Fibroblast of lung (primary cell): Measurements from ENCODE around the gene NDUFAF8. TPM values are rescaled to one million over a fixed set of nuclear protein-coding genes. Genes with fewer than 3 reads are reported as not detected.

ENCODE experiments used
- DNase-seq, 2 donors: peaks; one replicate each; pipeline versions ENCODE4 v3.0.0 to v3.0.0-alpha.2; 2010; ENCODE audit warnings: low read depth in 2 of 2
- H2AFZ ChIP-seq: 2 replicates; pipeline ENCODE4 v1.5.1; 2012; ENCODE audit warnings: low read length, control low read depth, inconsistent platforms
- H3K27ac ChIP-seq: 2 replicates; pipeline ENCODE4 v1.5.1; 2011; ENCODE audit warnings: low read length, control low read depth; ENCODE audit not compliant: insufficient read depth
- H3K27me3 ChIP-seq: 2 replicates; pipeline ENCODE4 v1.5.1; 2011; ENCODE audit warnings: mild to moderate bottlenecking, low read length; ENCODE audit not compliant: control insufficient read depth, insufficient read depth
- H3K36me3 ChIP-seq: 2 replicates; pipeline ENCODE4 v1.5.1; 2011; ENCODE audit warnings: low read length; ENCODE audit not compliant: control insufficient read depth, insufficient read depth
- H3K4me1 ChIP-seq: 2 replicates; pipeline ENCODE4 v1.5.1; 2011; ENCODE audit warnings: low read length; ENCODE audit not compliant: control insufficient read depth, insufficient read depth; ENCODE audit errors: extremely low read depth
- H3K4me2 ChIP-seq: 2 replicates; pipeline ENCODE4 v1.5.1; 2011; ENCODE audit warnings: low read length, control low read depth; ENCODE audit not compliant: insufficient read depth; ENCODE audit errors: extremely low read depth
- H3K4me3 ChIP-seq, 4 experiments: fragments of 200-600 bp in 1 of 4; sonication (generic) in 1 of 4; replicated peaks in 1 of 4; 2 replicates each; pipeline ENCODE4 v1.5.1; 2011 to 2016; ENCODE audit warnings: low read length in 4 of 4, low read depth in 3 of 4, mild to moderate bottlenecking in 3 of 4, control low read depth in 2 of 4, inconsistent platforms in 1 of 4, mixed read lengths in 1 of 4; ENCODE audit not compliant: insufficient read depth in 1 of 4; ENCODE audit errors: control extremely low read depth in 1 of 4
- H3K79me2 ChIP-seq: 2 replicates; pipeline ENCODE4 v1.5.1; 2012; ENCODE audit warnings: mild to moderate bottlenecking, low read length, inconsistent platforms; ENCODE audit not compliant: control insufficient read depth, insufficient read depth
- H3K9ac ChIP-seq: 2 replicates; pipeline ENCODE4 v1.5.1; 2011; ENCODE audit warnings: mild to moderate bottlenecking, low read length, control low read depth; ENCODE audit not compliant: insufficient read depth
- H3K9me3 ChIP-seq: 2 replicates; pipeline ENCODE4 v1.5.1; 2012; ENCODE audit warnings: low read depth, low read length; ENCODE audit not compliant: control insufficient read depth, insufficient read depth
- H4K20me1 ChIP-seq: 2 replicates; pipeline ENCODE4 v1.5.1; 2011; ENCODE audit warnings: low read length; ENCODE audit not compliant: control insufficient read depth, insufficient read depth; ENCODE audit errors: extremely low read depth
- EZH2 ChIP-seq: IDR thresholded peaks from 2 replicates; pipeline ENCODE4 v1.5.1; 2012; ENCODE audit warnings: low read length, control low read depth, mild to moderate bottlenecking; ENCODE audit errors: missing control alignments
- polyA plus RNA-seq, 2 donors: library from polyadenylated mRNA; depleted of rRNA in 1 of 2; stranded (reverse) in 1 of 2; unstranded in 1 of 2; fragments of >200 nt; gene quantifications; 2 replicates each; pipeline ENCODE4 v1.2.1, GENCODE V29; 2011 to 2012; ENCODE audit warnings: missing spikeins in 1 of 2
- total RNA-seq: library from RNA; depleted of rRNA; stranded (reverse); fragments of >200 nt; gene quantifications from 2 replicates; pipeline ENCODE4 v1.2.1, GENCODE V29; 2014
- TF ChIP-seq, protein P1 (sequence below), 2 donors: IDR thresholded peaks in 1 of 2; conservative IDR thresholded peaks in 1 of 2; 1 replicate in 1 of 2; 2 replicates in 1 of 2; pipeline ENCODE4 v1.5.1; 2011 to 2012; ENCODE audit warnings: low read length in 2 of 2, control low read depth in 1 of 2, inconsistent platforms in 1 of 2, low read depth in 1 of 2, mild to moderate bottlenecking in 1 of 2

NDUFAF8 gene
- total and polyA plus RNA-seq, 2 donors (not counting 1 experiment from before 2014, with no cell fraction given): 41.9 to 102 TPM

DNA sequence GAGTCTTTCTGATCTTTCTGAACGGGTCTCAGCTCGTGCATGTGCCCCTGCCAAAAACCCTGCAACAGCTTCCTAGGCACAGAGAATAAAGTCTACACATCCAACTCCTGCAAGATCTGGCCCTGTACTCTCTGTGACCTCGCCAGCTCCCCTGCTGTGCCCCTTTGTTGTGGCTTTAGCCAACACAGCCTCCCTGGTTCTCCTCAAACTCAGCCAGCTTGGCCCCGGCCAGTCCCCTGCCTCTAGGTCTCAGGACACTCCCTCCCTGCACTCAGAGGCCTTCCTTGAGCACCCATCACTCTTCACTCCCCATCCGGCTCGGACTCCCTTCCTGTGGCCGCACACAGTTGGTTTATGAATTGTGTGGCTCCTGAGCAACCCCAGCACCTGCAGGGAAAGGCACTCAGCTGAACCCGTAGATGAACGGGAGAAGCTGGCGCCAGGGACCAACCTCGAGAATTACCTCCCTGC is 17.7 kb upstream of the NDUFAF8 start:
- Histone ChIP-seq H3K27ac (no peak overlapping the region), H3K4me2 (peak overlapping the region; percentile 96), H2AFZ (no peak overlapping the region)

DNA sequence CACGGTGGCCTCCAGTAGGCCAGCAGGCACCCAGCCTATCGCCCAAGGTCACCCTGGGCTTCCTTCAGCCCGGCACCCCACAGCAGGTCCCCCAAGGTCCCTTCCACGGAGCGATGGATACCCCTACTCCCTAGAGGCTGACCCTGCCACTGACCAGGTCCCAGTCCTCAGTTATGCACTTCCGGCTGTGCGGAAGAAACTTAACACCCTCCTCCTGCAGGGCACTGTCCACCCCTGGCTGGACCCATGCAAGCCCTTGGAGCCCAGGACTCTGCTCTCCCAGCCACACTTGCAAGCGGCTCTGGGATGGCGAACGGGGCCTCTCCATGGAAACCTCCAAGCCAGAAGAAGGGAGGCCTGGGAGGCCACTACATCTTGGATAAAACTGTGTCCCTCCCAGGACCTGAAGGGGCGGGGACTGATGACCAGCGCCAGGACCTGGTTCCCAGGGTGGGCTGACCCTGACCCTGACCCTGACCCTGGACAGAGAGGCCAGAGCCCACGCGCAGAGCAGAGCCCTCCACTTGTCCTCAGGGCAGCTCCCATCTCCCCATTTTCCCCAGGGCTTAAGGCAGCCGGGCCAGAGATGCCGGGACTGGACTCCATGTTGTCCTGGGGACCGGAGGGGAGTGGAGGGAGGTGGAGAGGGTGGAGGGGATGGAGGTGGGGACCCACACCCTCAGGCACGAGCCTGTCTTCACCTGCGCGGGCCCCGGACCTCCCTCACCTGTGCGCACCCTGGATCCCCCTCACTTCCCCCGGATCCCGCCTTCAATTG is 17.1 kb upstream of the NDUFAF8 start:
- no peak for DNase-seq
- H4K20me1 ChIP-seq: no peaks in the 10 kb centered on the region
- H3K9ac ChIP-seq: peak overlapping the region; percentile 57
- no peaks in the 10 kb centered on the region for H3K79me2 ChIP-seq
- H3K4me1 ChIP-seq: peaks cover 4% of the 10 kb centered on the region
- H3K4me3 ChIP-seq: peak overlapping the region; percentile 60 to 79 (median 72)
- no peak overlapping the region for H2AFZ ChIP-seq
- H3K27me3 ChIP-seq: no peaks in the 10 kb centered on the region
- TF ChIP-seq EZH2: no peak
- TF ChIP-seq, protein P1, sequence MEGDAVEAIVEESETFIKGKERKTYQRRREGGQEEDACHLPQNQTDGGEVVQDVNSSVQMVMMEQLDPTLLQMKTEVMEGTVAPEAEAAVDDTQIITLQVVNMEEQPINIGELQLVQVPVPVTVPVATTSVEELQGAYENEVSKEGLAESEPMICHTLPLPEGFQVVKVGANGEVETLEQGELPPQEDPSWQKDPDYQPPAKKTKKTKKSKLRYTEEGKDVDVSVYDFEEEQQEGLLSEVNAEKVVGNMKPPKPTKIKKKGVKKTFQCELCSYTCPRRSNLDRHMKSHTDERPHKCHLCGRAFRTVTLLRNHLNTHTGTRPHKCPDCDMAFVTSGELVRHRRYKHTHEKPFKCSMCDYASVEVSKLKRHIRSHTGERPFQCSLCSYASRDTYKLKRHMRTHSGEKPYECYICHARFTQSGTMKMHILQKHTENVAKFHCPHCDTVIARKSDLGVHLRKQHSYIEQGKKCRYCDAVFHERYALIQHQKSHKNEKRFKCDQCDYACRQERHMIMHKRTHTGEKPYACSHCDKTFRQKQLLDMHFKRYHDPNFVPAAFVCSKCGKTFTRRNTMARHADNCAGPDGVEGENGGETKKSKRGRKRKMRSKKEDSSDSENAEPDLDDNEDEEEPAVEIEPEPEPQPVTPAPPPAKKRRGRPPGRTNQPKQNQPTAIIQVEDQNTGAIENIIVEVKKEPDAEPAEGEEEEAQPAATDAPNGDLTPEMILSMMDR (conservative IDR thresholded peaks at IDR 0.05 in 1 of 2, IDR thresholded peaks at IDR 0.05 in 1 of 2; ENCODE audit: low read depth in 1 of 2, low read length in 2 of 2): no peak
- H3K9me3 ChIP-seq: no peaks in the 10 kb centered on the region
- peak overlapping the region; percentile 39 for H3K27ac ChIP-seq
- peak overlapping the region; percentile 96 for H3K4me2 ChIP-seq
- H3K36me3 ChIP-seq: no peaks in the 10 kb centered on the region

More for the DNA sequence above, 17.7 kb upstream of the NDUFAF8 start:
- H3K9me3 ChIP-seq: no peaks in the 10 kb centered on the region
- H3K79me2 ChIP-seq: no peaks in the 10 kb centered on the region
- no peaks in the 10 kb centered on the region for H3K27me3 ChIP-seq
- peaks cover 4% of the 10 kb centered on the region for H3K4me1 ChIP-seq
- no peaks in the 10 kb centered on the region for H3K36me3 ChIP-seq
- H4K20me1 ChIP-seq: no peaks in the 10 kb centered on the region
- H3K4me3 ChIP-seq: peak overlapping the region in 1 of 4 experiments; percentile 79
- no peak for DNase-seq
- TF ChIP-seq, protein P1 (conservative IDR thresholded peaks at IDR 0.05 in 1 of 2, IDR thresholded peaks at IDR 0.05 in 1 of 2; ENCODE audit: low read depth in 1 of 2, low read length in 2 of 2): no peak
- TF ChIP-seq EZH2: no peak
- no peak overlapping the region for H3K9ac ChIP-seq

DNA sequence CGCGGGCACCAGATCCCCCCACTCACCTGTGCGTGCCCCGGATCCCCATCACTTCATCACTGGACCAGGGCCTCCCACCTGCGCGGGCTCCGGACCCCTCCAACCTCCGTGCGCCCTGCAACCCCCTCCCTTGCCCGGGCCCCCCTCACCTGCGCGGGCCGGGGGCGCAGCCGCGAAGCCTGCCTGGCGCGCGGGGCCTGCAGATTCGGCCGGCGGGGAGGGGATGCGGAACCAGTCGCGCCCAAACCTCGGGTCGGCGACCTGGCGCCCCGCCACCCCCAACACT is 16.6 kb upstream of the NDUFAF8 start:
- Histone ChIP-seq H3K9me3 (no peaks in the 10 kb centered on the region), H3K4me1 (peaks cover 4% of the 10 kb centered on the region), H3K79me2 (no peaks in the 10 kb centered on the region), H3K9ac (peak overlapping the region; percentile 57), H2AFZ (no peak overlapping the region), H3K4me3 (peak overlapping the region; percentile 60 to 79 (median 72)), H3K27ac (peak overlapping the region; percentile 39), H4K20me1 (no peaks in the 10 kb centered on the region), H3K4me2 (peak overlapping the region; percentile 96), H3K27me3 (no peaks in the 10 kb centered on the region), H3K36me3 (no peaks in the 10 kb centered on the region)
- no peak for TF ChIP-seq EZH2
- TF ChIP-seq, protein P1 (conservative IDR thresholded peaks at IDR 0.05 in 1 of 2, IDR thresholded peaks at IDR 0.05 in 1 of 2; ENCODE audit: low read depth in 1 of 2, low read length in 2 of 2): no peak
- DNase-seq: no peak
